GM12873 (cell line): ENCODE data around the gene ACTL10.

Source experiments
- TF ChIP-seq, protein P1 (sequence below): IDR thresholded peaks from 2 replicates; pipeline ENCODE4 v1.5.1; 2012; ENCODE audit warnings: low read depth, mild to moderate bottlenecking, moderate library complexity, low read length, control low read depth; ENCODE audit not compliant: insufficient read depth; ENCODE audit errors: missing control alignments

The ACTL10 gene

DNA sequence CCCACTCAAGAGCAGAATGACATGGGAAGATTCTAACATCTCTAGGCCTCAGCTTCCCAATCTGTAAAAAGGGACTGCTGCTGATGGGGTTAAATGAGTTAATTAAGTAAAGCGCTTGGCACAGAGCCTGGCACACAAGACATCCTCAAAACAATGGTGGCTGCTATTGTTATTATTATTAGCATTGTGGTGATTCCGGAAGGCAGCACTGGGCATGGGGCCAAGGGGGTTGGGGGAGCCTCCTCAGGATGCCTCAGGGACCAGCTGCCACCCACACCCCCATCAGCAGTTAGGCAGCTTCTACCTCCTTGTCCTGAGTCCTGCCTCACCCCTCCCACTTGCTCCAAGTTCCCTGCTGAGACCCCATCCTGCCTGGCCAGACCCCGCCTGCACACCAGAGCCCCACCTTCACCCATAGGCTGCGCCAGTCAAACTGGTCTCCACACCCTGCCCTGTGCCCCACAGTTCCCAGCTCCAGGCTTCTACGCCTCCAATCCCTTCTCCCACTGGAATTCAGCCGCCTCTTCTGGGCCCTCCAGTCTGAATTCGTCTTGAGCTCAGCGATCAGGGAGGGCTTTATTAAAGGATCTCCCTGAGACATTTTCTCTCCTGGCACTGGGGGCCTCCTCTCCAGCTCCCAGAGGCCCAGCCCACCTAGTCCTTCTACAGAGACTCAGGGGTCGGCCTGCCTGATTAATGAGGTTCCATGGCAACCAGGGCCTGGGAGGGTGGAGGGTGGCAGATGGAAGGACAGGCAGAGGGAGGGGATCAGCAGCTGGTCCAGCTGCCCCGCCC is 18.0 kb downstream of the ACTL10 start:
- TF ChIP-seq, protein P1, sequence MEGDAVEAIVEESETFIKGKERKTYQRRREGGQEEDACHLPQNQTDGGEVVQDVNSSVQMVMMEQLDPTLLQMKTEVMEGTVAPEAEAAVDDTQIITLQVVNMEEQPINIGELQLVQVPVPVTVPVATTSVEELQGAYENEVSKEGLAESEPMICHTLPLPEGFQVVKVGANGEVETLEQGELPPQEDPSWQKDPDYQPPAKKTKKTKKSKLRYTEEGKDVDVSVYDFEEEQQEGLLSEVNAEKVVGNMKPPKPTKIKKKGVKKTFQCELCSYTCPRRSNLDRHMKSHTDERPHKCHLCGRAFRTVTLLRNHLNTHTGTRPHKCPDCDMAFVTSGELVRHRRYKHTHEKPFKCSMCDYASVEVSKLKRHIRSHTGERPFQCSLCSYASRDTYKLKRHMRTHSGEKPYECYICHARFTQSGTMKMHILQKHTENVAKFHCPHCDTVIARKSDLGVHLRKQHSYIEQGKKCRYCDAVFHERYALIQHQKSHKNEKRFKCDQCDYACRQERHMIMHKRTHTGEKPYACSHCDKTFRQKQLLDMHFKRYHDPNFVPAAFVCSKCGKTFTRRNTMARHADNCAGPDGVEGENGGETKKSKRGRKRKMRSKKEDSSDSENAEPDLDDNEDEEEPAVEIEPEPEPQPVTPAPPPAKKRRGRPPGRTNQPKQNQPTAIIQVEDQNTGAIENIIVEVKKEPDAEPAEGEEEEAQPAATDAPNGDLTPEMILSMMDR, result no peak

GRCh38 chr20:33685328-33686099 is 18.8 kb downstream of the ACTL10 start:
- TF ChIP-seq, protein P1, result no peak

DNA sequence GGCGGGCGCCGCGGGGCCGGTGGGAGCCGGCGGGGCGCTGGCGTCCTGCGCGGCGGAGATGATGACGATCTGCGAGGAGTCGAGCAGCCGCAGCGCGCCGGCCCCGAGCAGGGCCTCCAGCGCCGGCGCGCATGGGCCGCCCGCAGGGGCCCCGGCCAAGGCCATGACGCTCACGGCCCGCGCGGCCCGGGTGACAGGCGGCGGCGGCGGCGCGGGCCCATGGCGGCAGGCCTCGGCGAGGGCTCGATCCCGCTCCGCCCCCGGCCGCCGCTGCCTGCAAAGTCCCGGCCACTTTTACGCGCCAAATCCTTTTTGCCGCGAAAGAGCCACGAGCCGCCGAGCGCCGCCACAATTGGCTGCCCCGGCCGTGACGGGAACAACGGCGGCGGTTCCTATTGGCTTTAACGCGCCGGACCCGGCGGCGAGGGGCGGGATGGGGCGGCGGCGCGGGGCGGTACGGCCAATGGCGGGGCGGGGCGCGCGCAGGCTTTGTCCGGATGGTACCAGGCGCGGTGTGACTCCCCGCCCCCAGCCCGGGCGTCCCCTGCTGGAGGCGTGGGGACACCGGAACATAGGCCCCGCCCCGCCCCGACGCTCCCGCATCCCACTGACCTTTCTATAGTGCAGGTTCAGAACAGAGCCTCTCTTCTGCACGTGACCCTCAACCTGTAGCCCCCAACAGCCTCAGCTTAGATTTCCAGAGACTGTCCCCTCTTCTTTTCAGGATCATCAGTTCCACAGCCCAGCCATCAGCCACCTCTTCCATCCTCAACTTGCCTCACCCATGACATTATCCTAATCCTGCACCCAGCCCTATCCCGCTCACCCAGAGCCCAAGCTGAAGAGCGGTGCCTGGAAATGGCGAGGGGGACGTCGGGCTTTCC is 19.6 kb downstream of the ACTL10 start, which contains the start of gene E2F1:
Gene E2F1, minus strand, starts transcription at position 286 of the 884 bp plus-strand sequence. Its CDS starts 121 bp downstream, at position 165.
- TF ChIP-seq, protein P1, result peak; percentile 22

- TF ChIP-seq, protein P1, result no peak
Observed at GRCh38 chr20:33686984-33687366, 20.2 kb downstream of the ACTL10 start.

GRCh38 chr20:33687370-33687915 is 20.7 kb downstream of the ACTL10 start:
- TF ChIP-seq, protein P1, result no peak

DNA sequence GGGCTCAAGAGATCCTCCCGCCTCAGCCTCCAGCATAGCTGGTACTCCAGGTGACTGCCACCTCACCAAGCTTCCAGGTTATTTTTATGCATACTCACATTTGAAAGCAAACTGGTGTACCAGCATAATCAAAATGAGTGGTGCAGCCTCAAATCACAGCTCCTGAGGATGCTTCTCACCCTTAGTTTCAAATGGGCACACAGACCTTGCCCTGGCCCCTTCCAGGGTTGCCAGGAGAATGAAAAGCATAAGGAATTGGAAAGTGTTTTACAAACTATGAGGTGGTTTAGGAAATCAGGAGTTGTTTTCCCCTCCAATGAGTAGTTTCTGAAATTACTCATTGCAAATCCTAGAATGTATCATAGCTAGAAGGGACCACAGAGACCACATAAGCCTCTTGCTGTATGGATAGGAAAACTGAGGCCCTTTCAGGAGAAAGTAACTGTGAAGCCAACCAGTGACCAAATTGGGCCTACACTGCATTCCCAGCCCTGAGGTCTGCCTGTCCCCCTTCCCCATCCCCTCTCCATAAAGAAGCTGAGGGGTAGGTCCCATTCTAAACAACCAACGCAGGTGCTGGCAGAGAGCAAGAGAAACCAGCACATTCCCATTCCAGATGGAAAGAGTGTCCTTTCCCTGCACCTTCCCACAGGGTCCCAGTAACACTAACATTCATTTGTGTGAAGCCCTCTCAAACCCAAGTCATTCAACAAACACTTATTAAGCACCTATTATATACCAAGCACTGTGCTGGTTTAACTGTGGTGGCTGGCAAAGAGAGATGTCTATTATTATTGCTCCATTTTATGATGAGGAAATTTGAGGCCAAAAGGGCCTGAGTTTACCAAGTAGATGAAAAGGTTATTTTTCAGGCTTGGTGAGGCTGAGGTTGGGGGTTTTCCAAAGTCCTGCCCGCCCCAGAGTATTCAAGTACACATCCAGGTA is 21.5 kb downstream of the ACTL10 start:
- TF ChIP-seq, protein P1, result no peak
